ENCODE data around the gene PMS2.
"Not testable (repeated sequence)": the region's sequence is repeated elsewhere in the genome, so short reads cannot be mapped to it uniquely, and the experiment has no call there.

PMS2 gene

DNA sequence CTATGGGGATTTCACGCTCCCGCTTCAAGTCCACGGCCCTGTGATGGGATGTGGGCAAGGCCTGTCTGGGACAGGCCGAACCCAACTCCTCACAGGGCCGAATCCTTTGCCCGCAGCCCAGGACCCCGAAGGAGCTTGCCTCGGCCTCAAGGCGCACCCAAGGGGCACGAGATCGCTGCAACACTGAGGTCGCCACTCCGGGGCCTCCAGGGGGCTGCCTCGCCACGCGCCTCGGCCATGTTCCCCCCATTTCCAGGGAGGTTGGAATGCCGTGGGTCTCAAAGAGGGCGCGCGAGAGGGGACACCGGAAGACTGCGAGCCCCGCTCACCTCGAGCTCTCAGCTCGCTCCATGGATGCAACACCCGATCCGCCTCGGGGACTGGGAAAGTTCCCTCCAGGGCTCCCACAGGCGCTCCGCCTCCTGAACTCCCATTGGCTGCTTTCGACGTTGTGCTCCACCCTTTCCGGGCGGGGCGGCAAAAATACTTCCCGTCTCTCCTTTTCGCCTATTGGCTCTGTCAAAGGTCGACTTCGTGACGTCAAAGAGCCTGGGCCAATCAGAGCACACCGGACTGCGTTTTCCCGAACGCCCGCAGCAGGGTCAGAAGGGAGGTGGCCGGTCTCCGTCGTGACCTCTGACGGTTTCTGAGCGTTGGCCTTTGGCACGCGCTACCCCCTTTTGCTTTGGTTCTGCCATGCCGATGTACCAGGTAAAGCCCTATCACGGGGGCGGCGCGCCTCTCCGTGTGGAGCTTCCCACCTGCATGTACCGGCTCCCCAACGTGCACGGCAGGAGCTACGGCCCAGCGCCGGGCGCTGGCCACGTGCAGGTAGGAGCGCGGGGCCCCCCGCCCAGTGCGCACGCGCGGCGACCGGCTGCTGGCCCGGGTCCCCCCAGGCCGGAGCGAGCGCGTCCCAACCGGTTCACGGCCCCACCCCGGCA, at the start of gene PMS2, which contains the start of gene AIMP2:
Gene PMS2 (minus strand): TSS at position 382 of the 944 bp plus-strand sequence. CDS start 30 bp downstream, at position 352.
Gene AIMP2 (plus strand): TSS at position 605 of the 944 bp plus-strand sequence. CDS start 92 bp downstream, at position 697.
- peak; percentile 88 to 93 for DNase-seq (ENCODE audit: low read depth in 2 of 2)

DNA sequence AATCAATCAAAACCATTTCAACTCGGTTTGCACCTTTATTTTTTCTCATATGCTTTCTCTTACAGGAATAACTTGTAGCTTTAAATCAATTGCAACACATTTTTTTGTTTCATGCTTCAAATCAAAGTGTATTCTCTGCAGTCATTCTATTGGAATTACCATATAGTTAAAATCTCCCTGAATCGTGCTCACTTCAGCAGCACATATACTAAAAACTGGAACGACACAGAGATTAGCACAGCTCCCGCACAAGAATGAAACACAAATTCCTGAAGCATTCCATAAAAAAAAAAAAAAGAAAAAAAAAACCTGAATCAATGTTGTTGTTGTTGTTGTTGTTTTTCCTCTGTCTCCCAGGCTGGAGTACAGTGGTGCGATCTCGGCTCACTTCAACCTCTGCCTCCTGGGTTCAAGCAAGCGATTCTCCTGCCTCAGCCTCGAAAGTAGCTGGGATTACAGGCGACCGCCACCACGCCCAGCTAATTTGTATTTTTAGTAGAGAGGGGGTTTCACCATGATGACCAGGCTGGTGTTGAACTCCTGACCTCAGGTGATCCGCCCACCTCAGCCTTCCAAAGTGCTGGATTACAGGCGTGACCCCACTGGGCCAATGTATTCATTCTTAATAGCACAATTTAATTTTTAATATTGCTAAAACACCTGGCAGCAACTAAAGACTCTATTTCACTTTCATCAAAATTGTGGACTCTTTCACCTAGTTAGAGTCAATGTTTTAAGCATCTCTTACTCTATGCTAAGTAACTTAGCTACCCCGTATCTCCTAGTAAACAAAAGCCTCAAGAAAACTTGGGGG, 48.7 kb upstream of the PMS2 start:
- no peak for DNase-seq (ENCODE audit: low read depth in 2 of 2)

DNA sequence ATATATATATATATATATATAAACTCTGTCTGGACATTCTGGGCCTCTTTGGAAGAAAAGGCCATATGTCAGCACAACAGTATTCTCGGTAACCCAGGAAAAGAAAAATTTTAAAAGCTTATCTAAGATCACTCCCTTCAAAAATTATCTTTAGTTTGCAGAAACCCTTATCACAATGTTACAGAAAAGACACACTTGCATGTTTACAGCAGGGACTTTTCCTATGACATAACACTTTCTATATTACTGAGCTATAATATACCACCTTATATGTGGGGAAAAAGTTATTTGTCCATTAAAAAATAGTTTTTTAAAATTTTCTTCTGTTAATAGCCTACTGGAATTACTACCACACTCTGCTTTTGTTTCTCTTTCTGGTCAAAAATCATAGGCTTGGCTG, 47.8 kb upstream of the PMS2 start:
- DNase-seq (ENCODE audit: low read depth in 2 of 2) = no peak

DNA sequence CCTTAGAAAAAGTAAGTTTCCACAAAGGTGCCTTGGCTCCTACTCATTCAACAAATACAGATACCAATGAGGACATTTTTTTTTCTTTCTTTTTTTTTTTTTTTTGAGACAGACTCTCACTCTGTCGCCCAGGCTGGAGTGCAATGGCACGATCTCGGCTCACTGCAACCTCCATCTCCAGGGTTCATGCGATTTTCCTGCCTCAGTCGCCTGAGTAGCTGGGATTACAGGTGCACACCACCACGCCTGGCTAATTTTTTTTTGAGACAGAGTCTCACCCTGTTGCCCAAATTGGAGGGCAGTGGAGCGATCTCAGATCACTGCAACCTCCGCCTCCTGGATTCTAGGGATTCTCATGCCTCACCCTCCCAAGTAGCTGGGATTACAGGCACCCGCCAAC, 42.3 kb upstream of the PMS2 start:
- not testable (repeated sequence) for DNase-seq (ENCODE audit: low read depth in 2 of 2)

GRCh38 chr7:6049780-6050179, 40.9 kb upstream of the PMS2 start:
- no peak for DNase-seq (ENCODE audit: low read depth in 2 of 2)

- DNase-seq (ENCODE audit: low read depth in 2 of 2) = no peak
Observed at GRCh38 chr7:6035686-6036085, 26.8 kb upstream of the PMS2 start.

GRCh38 chr7:6035165-6035564, 26.3 kb upstream of the PMS2 start:
- DNase-seq (ENCODE audit: low read depth in 2 of 2) = no peak

GRCh38 chr7:6032641-6033040, 23.8 kb upstream of the PMS2 start:
- no peak for DNase-seq (ENCODE audit: low read depth in 2 of 2)

- DNase-seq (ENCODE audit: low read depth in 2 of 2) = no peak
Observed at GRCh38 chr7:6032167-6032566, 23.3 kb upstream of the PMS2 start.

DNA sequence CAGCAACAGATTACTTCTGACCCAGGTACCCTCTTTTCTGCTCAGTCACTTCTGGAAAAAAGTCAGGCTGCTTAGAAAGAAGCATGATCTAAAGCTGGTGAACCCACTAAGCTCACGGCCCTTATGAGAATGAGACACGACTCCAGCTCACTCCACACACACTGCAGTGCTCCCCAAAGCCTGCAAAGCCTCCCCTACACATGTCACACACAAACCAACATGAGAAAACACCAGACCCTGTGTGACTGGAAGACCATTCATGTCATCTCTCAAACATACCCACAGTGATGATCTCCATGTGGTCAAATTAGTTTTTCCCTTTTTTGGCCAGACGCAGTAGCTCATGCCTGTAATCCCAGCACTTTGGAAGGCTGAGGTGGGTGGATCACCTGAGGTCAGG, 22.7 kb upstream of the PMS2 start:
- DNase-seq (ENCODE audit: low read depth in 2 of 2) = no peak

DNA sequence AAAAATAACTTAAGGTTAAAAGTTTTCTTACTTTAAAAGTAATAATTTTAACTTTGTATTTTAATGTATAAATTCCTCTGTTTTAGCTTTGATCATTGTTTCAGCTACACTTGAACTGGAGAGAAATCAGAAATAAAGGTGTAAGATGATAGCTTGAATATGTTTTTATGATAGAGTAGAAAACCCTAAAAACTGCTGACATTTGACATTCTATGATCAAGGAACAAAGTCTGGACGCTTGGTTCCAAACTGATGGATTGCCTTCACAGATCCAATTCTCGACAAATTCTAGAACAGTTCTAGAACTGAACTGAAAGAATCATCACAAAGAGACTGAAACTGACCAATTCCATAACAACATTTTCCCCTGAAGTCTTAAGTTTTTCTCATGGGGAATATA, 22.1 kb upstream of the PMS2 start, which contains the start of gene ANKRD61:
Gene ANKRD61 (plus strand): TSS at position 389 of the 400 bp plus-strand sequence. CDS start 0 bp downstream, at position 389.
- no peak for DNase-seq (ENCODE audit: low read depth in 2 of 2)

DNA sequence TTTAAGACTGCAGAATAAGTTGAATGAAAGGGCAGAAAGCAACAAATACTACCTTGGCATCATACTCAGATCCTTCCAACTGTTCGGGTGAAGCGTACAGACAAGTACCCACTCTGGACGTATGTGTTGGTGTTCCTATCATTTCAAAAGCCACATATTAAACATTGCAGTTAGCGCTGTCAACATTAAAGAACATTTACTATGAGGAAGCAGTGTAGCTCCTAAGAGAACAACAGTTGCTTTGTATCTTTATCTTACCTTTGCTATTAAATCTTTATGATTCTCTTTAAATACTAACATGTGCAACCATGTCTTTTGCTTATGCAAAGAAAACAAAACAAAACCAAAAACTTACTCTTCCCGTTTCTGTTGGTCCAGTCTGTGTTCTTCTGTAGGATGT, 19.7 kb upstream of the PMS2 start:
- no peak for DNase-seq (ENCODE audit: low read depth in 2 of 2)

DNA sequence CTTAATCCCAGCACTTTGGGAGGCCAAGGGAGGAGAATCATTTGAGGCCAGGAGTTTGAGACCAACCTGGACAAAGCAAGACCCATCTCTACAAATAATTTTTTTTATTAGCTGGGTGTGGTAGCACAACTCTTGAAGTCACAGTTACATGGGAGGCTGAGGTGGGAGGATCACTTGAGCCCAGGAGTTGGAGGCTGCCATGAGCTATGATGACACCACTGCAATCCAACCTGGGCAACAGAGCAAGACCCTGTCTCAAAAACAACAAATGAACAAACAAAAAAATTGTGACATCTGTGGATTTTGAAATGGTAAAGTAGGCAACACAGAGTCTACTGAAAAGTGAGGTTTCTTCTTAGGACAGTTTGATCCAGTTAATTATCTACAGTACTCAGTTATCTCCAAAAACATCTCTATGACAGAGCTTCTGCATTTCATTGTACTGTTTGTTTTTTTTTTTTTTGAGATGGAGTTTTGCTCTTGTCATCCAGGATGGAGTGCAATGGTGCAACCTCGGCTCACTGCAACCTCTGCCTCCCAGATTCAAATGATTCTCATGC, 19.0 kb upstream of the PMS2 start:
- DNase-seq (ENCODE audit: low read depth in 2 of 2) = no peak

- no peak for DNase-seq (ENCODE audit: low read depth in 2 of 2)
Observed at GRCh38 chr7:6026820-6027311, 18.0 kb upstream of the PMS2 start.

DNA sequence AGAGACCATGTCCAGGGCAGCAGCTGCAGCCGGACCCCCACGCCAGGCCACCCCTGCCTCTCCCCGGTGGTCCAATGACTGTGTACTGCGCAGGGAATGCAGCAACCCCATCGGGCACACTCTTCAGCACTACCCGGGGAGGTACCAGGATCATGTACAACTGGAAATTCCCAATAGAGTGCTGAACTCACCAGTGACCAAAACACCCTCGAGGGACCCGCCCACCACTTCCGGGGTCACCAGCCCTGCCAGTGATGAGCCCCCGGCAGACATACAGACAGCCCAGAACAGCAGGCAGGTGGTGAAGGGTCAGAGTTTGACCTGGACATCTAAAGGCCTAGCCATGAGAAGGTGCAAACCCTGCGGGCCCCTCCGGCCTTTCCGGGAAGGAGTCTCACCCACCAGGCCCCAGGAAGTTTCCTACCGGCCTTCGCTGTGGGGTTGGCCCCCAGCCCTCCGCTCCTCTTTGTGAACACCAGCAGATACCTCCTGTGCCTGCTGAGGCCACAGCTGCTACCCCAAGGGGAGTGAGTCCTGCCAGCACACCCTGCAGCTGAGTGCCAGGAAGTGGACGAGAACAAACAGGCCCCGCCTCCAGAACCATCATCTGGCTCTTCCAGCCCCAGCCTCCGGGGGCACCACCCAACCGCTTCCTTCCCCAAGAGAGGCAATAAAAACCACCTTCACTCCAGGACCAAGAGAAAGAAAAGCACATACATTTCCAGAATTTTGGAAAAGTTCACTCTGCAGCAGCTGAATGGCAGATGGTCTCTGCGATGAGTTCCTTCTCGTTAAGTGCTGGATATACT, 17.4 kb upstream of the PMS2 start:
- peak; percentile 35 to 36 for DNase-seq (ENCODE audit: low read depth in 2 of 2)

- DNase-seq (ENCODE audit: low read depth in 2 of 2) = no peak
Observed at GRCh38 chr7:6023974-6024435, 15.2 kb upstream of the PMS2 start.

DNA sequence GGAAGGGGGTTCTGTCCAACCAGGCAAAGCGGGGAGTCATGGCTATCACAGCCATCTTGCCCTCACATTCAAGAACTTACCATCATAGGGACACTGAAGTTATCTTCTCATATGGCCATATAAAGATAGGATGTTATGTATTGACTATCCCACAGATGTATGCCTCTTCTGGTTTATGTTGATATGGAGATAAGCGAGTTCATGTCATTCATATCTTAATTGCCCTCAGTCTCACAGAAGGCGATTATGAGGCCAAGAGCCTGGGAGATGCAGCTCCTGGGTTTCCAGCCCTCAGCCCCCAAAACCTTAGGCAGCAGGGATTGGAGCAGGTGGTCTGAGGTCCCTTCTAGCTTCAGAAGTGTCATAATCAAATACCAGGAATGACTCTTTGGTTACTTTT, 13.9 kb upstream of the PMS2 start:
- no peak for DNase-seq (ENCODE audit: low read depth in 2 of 2)

- no peak for DNase-seq (ENCODE audit: low read depth in 2 of 2)
Observed at GRCh38 chr7:6020371-6021286, 11.8 kb upstream of the PMS2 start.

DNA sequence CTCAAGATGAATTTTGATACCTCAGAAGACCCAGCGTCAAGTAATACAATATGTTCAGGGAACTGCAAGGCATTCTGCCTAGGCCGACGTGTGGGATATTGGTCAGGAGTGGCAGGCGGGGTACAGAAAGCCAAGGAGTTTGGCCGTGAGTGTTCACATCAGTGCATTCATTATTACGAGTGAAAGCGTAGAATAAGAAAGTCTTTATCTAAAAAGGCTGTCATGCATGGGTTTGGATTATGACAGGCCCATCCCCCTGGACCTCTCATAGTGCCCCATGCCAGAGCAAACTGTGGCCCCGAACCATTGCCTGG, 7.8 kb upstream of the PMS2 start:
- DNase-seq (ENCODE audit: low read depth in 2 of 2) = no peak

Measured in stimulated activated CD8-positive, alpha-beta memory T cell treated with anti-CD3 and anti-CD28 coated beads, Interleukin-7, amount 100 ng/mL, for 1 hour (primary cell).